CD4-positive, alpha-beta T cell treated with Interleukin-2 at 100 ng/mL for 4 hours (primary cell): ENCODE results near the gene CCDC85B.

Experiments used
- DNase-seq: peaks from one replicate; pipeline ENCODE4 v3.0.0-alpha.2; 2020; ENCODE audit warnings: low spot score

CCDC85B gene

GRCh38 chr11:65934014-65934413, 43.5 kb downstream of the CCDC85B start:
- no peak for DNase-seq

GRCh38 chr11:65937766-65938165, 47.3 kb downstream of the CCDC85B start:
- DNase-seq, result no peak
